ENCODE measurements around the gene SRGN.

The SRGN gene

GRCh38 chr10:69061305-69062161, 26.4 kb upstream of the SRGN start:
- DNase-seq (ENCODE audit: low spot score): peak; percentile 100

- DNase-seq (ENCODE audit: low spot score): no peak
Observed at GRCh38 chr10:69062901-69063300, 25.0 kb upstream of the SRGN start.

GRCh38 chr10:69064762-69065328, 23.1 kb upstream of the SRGN start:
- DNase-seq (ENCODE audit: low spot score): no peak

- peak; percentile 92 for DNase-seq (ENCODE audit: low spot score)
Observed at GRCh38 chr10:69065406-69066361, 22.2 kb upstream of the SRGN start.

- no peak for DNase-seq (ENCODE audit: low spot score)
Observed at GRCh38 chr10:69067189-69067588, 20.7 kb upstream of the SRGN start.

- no peak for DNase-seq (ENCODE audit: low spot score)
Observed at GRCh38 chr10:69068549-69068948, 19.4 kb upstream of the SRGN start.

GRCh38 chr10:69069090-69070042, 18.5 kb upstream of the SRGN start:
- DNase-seq (ENCODE audit: low spot score): no peak

GRCh38 chr10:69070951-69071350, 17.0 kb upstream of the SRGN start:
- no peak for DNase-seq (ENCODE audit: low spot score)

- DNase-seq (ENCODE audit: low spot score): no peak
Observed at GRCh38 chr10:69071610-69072009, 16.3 kb upstream of the SRGN start.

- no peak for DNase-seq (ENCODE audit: low spot score)
Observed at GRCh38 chr10:69073026-69073425, 14.9 kb upstream of the SRGN start.

- DNase-seq (ENCODE audit: low spot score): no peak
Observed at GRCh38 chr10:69073736-69074364, 14.1 kb upstream of the SRGN start.

- DNase-seq (ENCODE audit: low spot score): no peak
Observed at GRCh38 chr10:69074532-69074931, 13.4 kb upstream of the SRGN start.

- no peak for DNase-seq (ENCODE audit: low spot score)
Observed at GRCh38 chr10:69075431-69075830, 12.5 kb upstream of the SRGN start.

GRCh38 chr10:69078311-69078710, 9.6 kb upstream of the SRGN start:
- DNase-seq (ENCODE audit: low spot score): no peak

- DNase-seq (ENCODE audit: low spot score): no peak
Observed at GRCh38 chr10:69080226-69080625, 7.7 kb upstream of the SRGN start.

GRCh38 chr10:69086001-69086509, 1.8 kb upstream of the SRGN start:
- DNase-seq (ENCODE audit: low spot score): no peak

- no peak for DNase-seq (ENCODE audit: low spot score)
Observed at GRCh38 chr10:69088471-69088769, 517 bp downstream of the SRGN start.

- DNase-seq (ENCODE audit: low spot score): no peak
Observed at GRCh38 chr10:69088801-69089501, 1.0 kb downstream of the SRGN start.

- DNase-seq (ENCODE audit: low spot score): no peak
Observed at GRCh38 chr10:69089638-69090599, 2.0 kb downstream of the SRGN start.
